ENCODE measurements around the gene CEL.

GRCh38 chr9:133100506-133101355 is 39.0 kb downstream of the CEL start:
- TF ChIP-seq POLR2A (IDR thresholded peaks at IDR 0.05; ENCODE audit: extremely low read depth, insufficient read length) = no peak
- no peak for TF ChIP-seq MAX (IDR thresholded peaks at IDR 0.05; ENCODE audit: low read depth, low read length)
- TF ChIP-seq CTCF (IDR thresholded peaks at IDR 0.05; ENCODE audit: low read depth, low read length) = no peak
- TF ChIP-seq MYC (IDR thresholded peaks at IDR 0.05; ENCODE audit: low read depth, low read length) = no peak
